Jurkat, Clone E6-1 (cell line): ENCODE results near the gene TMEM256.
"Not testable (repeated sequence)": the region's sequence is repeated elsewhere in the genome, so short reads cannot be mapped to it uniquely, and the experiment has no call there.

Experiments used
- DNase-seq: peaks from one replicate; pipeline ENCODE4 v3.0.0-alpha.2; 2011; ENCODE audit warnings: low read depth, low spot score
- H3K4me3 ChIP-seq: 2 replicates; pipeline ENCODE4 v1.5.1; 2011; ENCODE audit warnings: mild to moderate bottlenecking, low read length, control low read depth, moderate library complexity

Gene TMEM256

GRCh38 chr17:7391307-7391706, 12.6 kb downstream of the TMEM256 start:
- H3K4me3 ChIP-seq: no peak overlapping the region
- DNase-seq: no peak

GRCh38 chr17:7389924-7390910, 13.7 kb downstream of the TMEM256 start:
- no peak for DNase-seq
- H3K4me3 ChIP-seq: no peak overlapping the region

- H3K4me3 ChIP-seq: no peak overlapping the region
- no peak for DNase-seq
Observed at GRCh38 chr17:7388856-7389255, 15.0 kb downstream of the TMEM256 start.

- DNase-seq: no peak
- H3K4me3 ChIP-seq: peak overlapping the region; percentile 60
Observed at GRCh38 chr17:7384489-7385081, 19.3 kb downstream of the TMEM256 start.

- peak overlapping the region; percentile 60 for H3K4me3 ChIP-seq
- peak; percentile 54 for DNase-seq
Observed at GRCh38 chr17:7383742-7384488, 20.0 kb downstream of the TMEM256 start.

GRCh38 chr17:7383371-7383741, 20.5 kb downstream of the TMEM256 start:
- no peak for DNase-seq
- peak overlapping the region; percentile 60; the same call in 1 of the 2 replicates for H3K4me3 ChIP-seq

GRCh38 chr17:7382901-7383300, 21.0 kb downstream of the TMEM256 start:
- no peak for DNase-seq
- no peak overlapping the region for H3K4me3 ChIP-seq

GRCh38 chr17:7380855-7381683, 22.8 kb downstream of the TMEM256 start, which contains the start of gene TNK1:
Gene TNK1, plus strand, starts transcription at chr17:7381089. Its CDS starts 1,838 bp downstream, at chr17:7382927.
- no peak for DNase-seq
- H3K4me3 ChIP-seq: no peak within 1 kb of the TSS

GRCh38 chr17:7380321-7380720, 23.6 kb downstream of the TMEM256 start:
- no peak overlapping the region for H3K4me3 ChIP-seq
- DNase-seq: no peak

- DNase-seq: no peak
- no peak overlapping the region for H3K4me3 ChIP-seq
Observed at GRCh38 chr17:7379134-7379533, 24.8 kb downstream of the TMEM256 start.

- no peak overlapping the region for H3K4me3 ChIP-seq
- no peak for DNase-seq
Observed at GRCh38 chr17:7374353-7374752, 29.5 kb downstream of the TMEM256 start.

GRCh38 chr17:7370853-7371252, 33.0 kb downstream of the TMEM256 start:
- DNase-seq: no peak
- no peak overlapping the region for H3K4me3 ChIP-seq

- no peak overlapping the region for H3K4me3 ChIP-seq
- DNase-seq: no peak
Observed at GRCh38 chr17:7369825-7370224, 34.1 kb downstream of the TMEM256 start.

GRCh38 chr17:7368599-7368994, 35.3 kb downstream of the TMEM256 start:
- DNase-seq, H3K4me3 ChIP-seq: not testable (repeated sequence)

- no peak for DNase-seq
- no peak overlapping the region for H3K4me3 ChIP-seq
Observed at GRCh38 chr17:7367918-7368598, 35.8 kb downstream of the TMEM256 start.

GRCh38 chr17:7367083-7367482, 36.8 kb downstream of the TMEM256 start:
- DNase-seq: no peak
- no peak overlapping the region for H3K4me3 ChIP-seq

GRCh38 chr17:7365963-7366362, 37.9 kb downstream of the TMEM256 start:
- DNase-seq, H3K4me3 ChIP-seq: not testable (repeated sequence)

GRCh38 chr17:7363311-7363710, 40.6 kb downstream of the TMEM256 start:
- DNase-seq: no peak
- H3K4me3 ChIP-seq: no peak overlapping the region
